GM21576 (cell line): ENCODE data around the gene THY1.
"Not testable (repeated sequence)": the region's sequence is repeated elsewhere in the genome, so short reads cannot be mapped to it uniquely, and the experiment has no call there.

Experiments used
- ATAC-seq: cut with Tn5 transposase; IDR thresholded peaks from one replicate; pipeline ENCODE4 v1.9.1; 2021; ENCODE audit warnings: mild to moderate bottlenecking, moderate library complexity; ENCODE audit not compliant: unreplicated experiment

Gene THY1

GRCh38 chr11:119446434-119446833, 23.5 kb upstream of the THY1 start:
- ATAC-seq: no peak

GRCh38 chr11:119445850-119446249, 22.9 kb upstream of the THY1 start:
- no peak for ATAC-seq

- no peak for ATAC-seq
Observed at GRCh38 chr11:119445379-119445778, 22.4 kb upstream of the THY1 start.

DNA sequence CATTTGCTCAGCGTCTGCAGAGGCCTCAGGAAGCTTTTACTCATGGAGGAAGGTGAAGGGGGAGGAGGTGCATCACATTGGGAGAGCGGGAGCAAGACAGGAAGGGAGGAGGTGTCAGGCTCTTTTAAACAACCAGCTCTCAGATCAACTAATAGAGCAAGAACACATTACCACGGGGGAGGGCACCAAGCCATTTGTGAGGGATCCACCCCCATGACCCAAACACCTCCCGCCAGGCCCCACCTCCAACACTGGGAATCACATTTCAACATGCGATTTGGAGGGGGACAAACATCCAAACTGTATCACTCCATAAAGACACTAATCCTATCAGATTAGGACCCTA, 18.9 kb upstream of the THY1 start:
- ATAC-seq: no peak

DNA sequence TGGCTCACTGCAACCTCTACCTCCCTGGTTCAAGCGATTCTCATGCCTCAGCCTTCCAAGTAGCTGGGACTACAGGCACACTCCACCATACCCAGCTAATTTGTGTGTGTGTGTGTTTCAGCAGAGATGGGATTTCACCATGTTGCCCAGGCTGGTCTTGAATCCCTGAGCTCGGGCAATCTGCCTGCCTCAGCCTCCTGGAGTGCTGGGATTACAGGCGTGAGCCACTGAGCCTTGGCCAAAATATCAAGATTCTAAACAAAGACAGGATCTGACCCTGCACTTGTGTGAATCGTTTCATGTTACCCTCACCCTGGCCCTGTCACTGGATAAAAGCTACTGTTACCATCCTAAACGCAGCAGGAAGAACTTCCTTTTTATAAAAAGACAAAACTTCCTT, 15.6 kb upstream of the THY1 start:
- ATAC-seq: no peak

- ATAC-seq: not testable (repeated sequence)
Observed at GRCh38 chr11:119437521-119437920, 14.5 kb upstream of the THY1 start.

DNA sequence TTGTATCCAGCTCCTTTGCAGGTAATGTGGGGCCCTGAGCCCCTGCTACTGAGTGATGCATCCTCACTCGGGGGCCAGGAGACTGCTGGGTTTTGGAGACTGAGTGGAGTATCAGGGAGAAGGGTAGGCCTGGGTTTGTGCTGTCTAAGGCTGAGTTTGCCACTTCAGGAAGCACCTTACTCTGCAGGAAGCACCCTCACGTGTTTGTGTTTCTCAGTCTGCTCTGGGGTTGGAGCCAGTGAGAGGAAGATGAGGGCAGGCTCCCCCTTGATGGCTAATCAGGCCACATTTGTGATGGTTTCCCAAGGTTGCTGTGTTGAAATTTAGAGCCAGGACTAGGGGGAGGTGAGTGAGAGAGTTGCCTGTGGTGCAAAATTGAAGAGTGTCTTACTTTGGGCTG, 13.7 kb upstream of the THY1 start:
- no peak for ATAC-seq

DNA sequence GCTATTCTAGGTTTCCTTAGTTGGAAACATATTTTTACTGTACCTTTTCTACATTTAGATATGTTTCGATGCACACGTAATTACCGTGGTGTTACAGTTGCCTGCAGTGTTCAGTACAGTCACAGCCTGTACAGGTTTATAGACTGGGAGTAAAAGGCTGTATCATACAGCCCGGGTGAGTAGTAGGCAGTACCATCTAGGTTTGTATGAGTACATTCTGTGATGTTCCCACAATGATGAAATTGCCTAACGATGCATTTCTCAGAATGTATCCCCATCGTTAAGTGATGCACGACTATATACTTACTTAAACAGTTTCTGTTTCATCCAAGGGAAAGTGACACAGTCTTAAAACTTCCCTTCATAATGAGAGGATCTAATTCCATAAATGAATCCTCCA, 13.1 kb upstream of the THY1 start:
- no peak for ATAC-seq

DNA sequence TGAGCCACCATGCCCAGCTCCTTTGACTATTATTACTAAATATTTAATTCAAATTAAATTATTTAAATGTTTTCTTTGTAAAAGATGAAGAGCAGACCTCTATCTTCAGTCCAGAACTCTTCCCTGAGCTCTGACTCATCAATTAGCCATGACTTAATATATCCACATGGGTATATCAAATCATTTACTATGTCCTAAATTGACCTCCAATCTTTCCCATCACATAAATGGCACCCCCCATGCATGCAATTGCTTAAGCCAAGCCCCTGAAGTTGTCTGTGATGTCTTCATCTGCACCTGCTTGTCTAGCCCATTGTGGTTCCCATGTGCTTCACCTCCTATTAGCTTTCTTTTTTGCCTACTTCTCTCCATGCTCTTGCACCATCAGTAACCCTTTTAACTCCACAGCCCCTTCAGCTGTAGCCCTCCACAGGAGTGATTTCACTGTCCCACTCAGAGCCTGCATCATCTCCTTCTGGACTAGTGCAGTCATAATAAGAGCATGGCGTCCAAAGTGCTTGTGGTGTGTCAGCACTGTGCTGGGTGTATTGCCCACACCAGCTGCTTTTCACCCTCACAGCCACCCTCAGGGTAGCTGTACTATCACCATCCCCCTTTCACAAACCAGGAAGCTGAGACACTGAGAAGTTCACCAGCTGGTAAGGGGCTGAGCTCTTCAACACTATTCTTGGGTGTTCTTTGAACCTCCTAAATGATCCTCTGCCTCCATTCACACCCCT, 11.8 kb upstream of the THY1 start:
- no peak for ATAC-seq

DNA sequence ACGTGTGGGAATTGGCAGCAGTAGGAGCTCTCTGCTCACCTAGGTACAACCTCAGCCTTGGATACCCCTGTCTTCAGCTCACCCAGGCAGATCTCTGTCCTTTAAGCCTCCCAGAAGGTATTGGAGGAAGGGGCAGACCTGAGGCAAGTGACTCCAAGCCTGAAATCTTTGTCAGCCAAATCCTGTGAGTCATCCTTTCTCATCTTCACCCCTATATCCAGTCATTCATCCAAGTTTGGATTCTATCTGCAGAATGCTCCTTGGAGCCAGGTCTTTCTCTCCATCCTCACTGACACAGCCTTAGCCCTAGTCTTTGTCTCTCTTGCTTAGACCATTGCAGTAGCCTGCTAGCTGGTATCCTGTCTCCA, 10.4 kb upstream of the THY1 start:
- ATAC-seq: no peak

DNA sequence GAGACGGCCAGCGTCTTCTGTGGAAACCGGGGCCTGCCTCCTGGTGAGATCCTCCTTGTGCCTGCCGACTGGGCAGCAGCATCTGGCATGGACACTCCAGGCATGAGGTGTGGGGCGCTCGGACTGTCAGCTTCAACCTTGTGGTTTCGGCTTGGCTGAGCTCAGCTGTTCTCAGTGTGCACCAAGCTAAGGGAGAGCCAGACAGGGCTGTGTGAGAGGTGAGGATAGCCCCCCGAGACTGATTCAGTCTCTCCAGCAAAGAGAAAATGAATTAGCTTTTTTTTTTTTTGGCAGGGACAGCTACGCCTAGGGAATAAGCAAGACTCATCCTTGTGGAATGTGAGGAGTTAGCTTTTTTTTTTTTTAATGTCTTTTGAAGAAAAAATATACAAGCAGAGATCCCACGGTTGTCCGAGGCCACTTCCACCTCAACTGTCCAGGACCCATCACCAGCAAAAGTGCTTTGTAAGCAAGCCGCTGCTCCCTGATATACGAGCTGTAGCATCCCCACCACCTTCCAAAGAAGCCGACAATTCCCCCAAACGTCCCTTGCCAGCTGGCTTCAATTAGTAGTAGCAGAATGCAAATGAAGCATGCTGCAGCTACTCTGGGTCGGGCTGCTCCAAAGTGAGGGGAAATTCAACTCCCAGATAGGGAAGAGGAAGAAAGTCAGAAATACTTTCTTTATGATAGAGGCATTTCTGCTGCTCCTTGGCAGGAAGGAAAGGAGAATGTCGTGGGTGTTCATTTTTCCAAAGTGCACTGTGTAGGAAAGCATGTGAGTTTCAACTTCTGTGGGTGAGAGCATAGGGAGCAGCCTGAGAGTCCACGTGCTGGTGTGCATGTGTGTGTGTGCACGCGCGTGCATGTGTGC, 9.7 kb upstream of the THY1 start:
- ATAC-seq: no peak

GRCh38 chr11:119431523-119431922, 8.6 kb upstream of the THY1 start:
- ATAC-seq: no peak

- no peak for ATAC-seq
Observed at GRCh38 chr11:119427279-119427678, 4.3 kb upstream of the THY1 start.

- no peak for ATAC-seq
Observed at GRCh38 chr11:119426142-119426541, 3.2 kb upstream of the THY1 start.

DNA sequence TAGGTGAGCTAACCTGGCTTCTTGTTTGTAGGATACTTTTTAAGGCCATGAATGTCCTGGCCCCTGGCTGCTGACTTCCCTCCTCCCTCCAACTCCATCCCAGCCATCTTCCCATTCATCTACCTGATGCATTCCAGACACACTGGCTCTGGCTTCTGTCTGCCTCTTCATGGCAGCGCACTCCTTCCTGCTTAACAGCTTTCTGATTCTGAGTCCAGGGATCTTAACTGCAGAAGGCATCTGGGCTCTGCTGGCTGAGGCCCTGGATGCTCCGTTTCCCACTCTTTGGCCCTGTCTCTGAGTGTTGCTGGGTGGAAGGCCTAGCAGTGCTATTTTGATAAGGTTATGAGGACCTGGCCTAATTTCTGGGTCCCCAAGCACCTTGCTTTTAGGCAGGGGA, 1.8 kb upstream of the THY1 start:
- no peak for ATAC-seq

GRCh38 chr11:119424276-119424675, 1.3 kb upstream of the THY1 start:
- ATAC-seq: no peak

DNA sequence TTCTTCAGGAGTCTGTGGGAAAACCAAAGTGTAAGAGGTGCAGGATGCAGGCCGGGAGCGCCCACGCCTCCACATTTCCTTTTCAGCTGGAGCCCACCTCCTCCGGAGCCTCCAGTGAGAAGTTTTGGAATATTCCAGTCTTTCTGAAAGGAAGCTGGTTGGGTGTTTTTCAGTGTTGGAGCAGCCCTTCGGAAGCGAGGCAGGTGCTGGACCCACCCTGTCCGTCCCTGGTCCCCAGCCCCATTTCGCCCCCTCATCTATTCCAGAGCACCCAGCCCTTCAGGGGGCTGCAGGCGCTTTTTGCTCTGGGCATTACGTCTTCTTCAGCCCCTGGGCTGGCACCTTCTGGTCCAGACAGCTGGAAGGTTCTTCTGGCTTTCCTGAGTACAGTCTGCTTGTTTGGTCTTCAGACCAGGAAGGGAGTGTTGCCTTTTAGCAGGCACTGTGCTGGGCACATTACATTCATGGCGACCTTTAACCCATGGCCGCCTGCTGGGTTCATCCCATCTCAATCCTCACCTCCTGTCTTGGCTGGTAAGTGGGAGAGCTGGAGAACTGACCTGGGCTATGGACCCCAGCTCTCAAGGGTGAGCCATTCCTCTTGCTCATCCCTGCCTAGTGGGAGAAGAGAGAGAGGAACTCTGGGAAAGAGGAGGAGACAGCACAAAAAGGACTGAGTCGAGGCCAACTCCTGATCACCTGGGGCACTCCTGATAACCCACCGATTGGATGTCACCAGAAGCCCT, 710 bp upstream of the THY1 start:
- no peak for ATAC-seq

GRCh38 chr11:119421941-119422808, 797 bp downstream of the THY1 start:
- ATAC-seq: no peak

DNA sequence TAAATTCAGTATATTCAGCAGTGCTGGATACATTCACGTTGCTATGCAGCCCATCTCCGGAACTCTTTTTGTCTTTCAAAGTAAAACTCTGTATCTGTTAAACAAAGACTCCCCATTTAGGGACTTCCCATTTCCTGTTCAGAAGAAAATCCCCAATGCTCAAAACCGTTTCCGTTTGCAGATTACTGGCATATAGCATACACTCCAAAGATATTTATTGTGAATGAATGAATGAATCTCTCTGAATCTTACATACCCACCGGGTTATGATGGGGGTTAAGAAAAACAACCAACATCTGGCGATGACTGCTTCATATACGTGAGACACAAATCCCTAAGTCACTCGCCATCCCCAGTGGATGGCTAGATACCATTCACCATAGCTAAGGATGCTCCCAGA, 1.6 kb downstream of the THY1 start:
- no peak for ATAC-seq

- ATAC-seq: no peak
Observed at GRCh38 chr11:119420631-119421030, 2.3 kb downstream of the THY1 start.
